ENCODE results near the gene SHISA5. TPM values are rescaled to one million over a fixed set of nuclear protein-coding genes. Genes with fewer than 3 reads are reported as not detected.

The SHISA5 gene
- total and polyA plus RNA-seq, 2 of the 8 experiments (the other 6 are each of a cell fraction or from before 2014, with no cell fraction given) = 196 to 315 TPM

GRCh38 chr3:48511551-48511950 lies 7.6 kb upstream of the SHISA5 start:
- no peak overlapping the region for H2AFZ ChIP-seq (ENCODE audit: low read length)
- H3K56ac ChIP-seq (replicated peaks; ENCODE audit: insufficient read length, low read depth, low read length) = no peak overlapping the region
- H3K79me2 ChIP-seq (ENCODE audit: control insufficient read depth in 1 of 2, insufficient read depth in 2 of 2, low read length in 2 of 2) = no peaks in the 10 kb centered on the region
- peaks cover 0 to 4% (median 3%) of the 10 kb centered on the region in 4 experiments; a peak in 6 of 7 replicates for H3K4me1 ChIP-seq (replicated peaks in 1 of 4; ENCODE audit: control insufficient read depth in 3 of 4, insufficient read depth in 4 of 4, low read length in 3 of 4)
- H3K4ac ChIP-seq (replicated peaks; ENCODE audit: insufficient read length, low read depth, low read length) = no peak overlapping the region
- H2BK12ac ChIP-seq (ENCODE audit: low read depth, low read length) = peak overlapping the region; percentile 19; the same call in 1 of the 2 replicates
- no peak overlapping the region for H3K23ac ChIP-seq (ENCODE audit: insufficient read length)
- no peaks in the 10 kb centered on the region for H3K79me1 ChIP-seq (ENCODE audit: low read depth, low read length)
- H3K9ac ChIP-seq (replicated peaks in 1 of 4; ENCODE audit: extremely low read depth in 1 of 4, low read depth in 3 of 4, low read length in 3 of 4) = no peak overlapping the region
- H4K8ac ChIP-seq (ENCODE audit: extremely low read depth, insufficient read depth, low read length) = no peak overlapping the region
- no peak overlapping the region; the same call in 1 of the 2 replicates for H2BK15ac ChIP-seq (ENCODE audit: low read length)
- H3K27me3 ChIP-seq (replicated peaks in 1 of 4; ENCODE audit: control insufficient read depth in 3 of 4, extremely low read depth in 1 of 4, insufficient read depth in 3 of 4, low read length in 3 of 4) = no peaks in the 10 kb centered on the region
- no peak overlapping the region for H3K27ac ChIP-seq (ENCODE audit: low read depth, low read length)
- no peak overlapping the region for H2BK120ac ChIP-seq (replicated peaks; ENCODE audit: low read depth, low read length)
- WGBS, 2 experiments (ENCODE audit: extremely low coverage in 1 of 2, insufficient coverage in 1 of 2, insufficient read length in 1 of 2, insufficient replicate concordance in 2 of 2, low coverage in 1 of 2, low lambda C conversion rate in 2 of 2, missing lambda C conversion rate in 1 of 2) = 88% methylated on average over 4 of the region's 4 CpGs; no CpG with 5 or more reads in 1 of the 2 experiments
- FAIRE-seq (no peak), DNase-seq (ENCODE audit: low read depth in 1 of 2, low spot score in 2 of 2) (no peak)
- no peaks in the 10 kb centered on the region for H3K23me2 ChIP-seq (ENCODE audit: low read depth, low read length)
- H3K4me3 ChIP-seq (ENCODE audit: extremely low read depth in 1 of 4, insufficient read depth in 2 of 4, low read depth in 3 of 4, low read length in 4 of 4) = no peak overlapping the region
- no peaks in the 10 kb centered on the region for H3K9me3 ChIP-seq (ENCODE audit: insufficient read depth in 2 of 2, low read depth in 1 of 2, low read length in 1 of 2)
- H4K20me1 ChIP-seq (replicated peaks in 1 of 2; ENCODE audit: control insufficient read depth in 1 of 2, insufficient read depth in 2 of 2, low read length in 2 of 2) = no peaks in the 10 kb centered on the region
- CTCF ChIA-PET (ENCODE audit: partially characterized antibody) = interaction anchor here (0.9 to 11.2 kb wide), 5 partner anchors 11 to 75 kb away, joined by 4 to 251 read pairs (median 5); a partner anchor contains a TSS
- H3K18ac ChIP-seq (ENCODE audit: extremely low read depth, low read length) = no peak overlapping the region
- H3K14ac ChIP-seq (ENCODE audit: insufficient read length) = no peak overlapping the region
- no peak overlapping the region for H4K91ac ChIP-seq (replicated peaks; ENCODE audit: insufficient read length, low read length)
- no peak overlapping the region for H4K5ac ChIP-seq (ENCODE audit: insufficient read length, low read depth, low read length)
- POLR2A ChIA-PET (ENCODE audit: partially characterized antibody) = interaction anchor here (1.4 kb wide), 2 partner anchors 37 to 49 kb away, joined by 3 read pairs; no protein-coding TSS in a partner anchor
- H2BK20ac ChIP-seq (ENCODE audit: low read length) = no peak overlapping the region
- no peak overlapping the region for H2BK5ac ChIP-seq (ENCODE audit: low read depth, low read length)
- H3K4me2 ChIP-seq (ENCODE audit: insufficient read depth in 1 of 2, low read depth in 2 of 2, low read length in 2 of 2) = no peak overlapping the region
- no peak for TF ChIP-seq CREB1 (IDR thresholded peaks at IDR 0.05)
- TF ChIP-seq USF2 (IDR thresholded peaks at IDR 0.05; ENCODE audit: low read length) = no peak
- TF ChIP-seq NRF1 (IDR thresholded peaks at IDR 0.05; ENCODE audit: low read depth, low read length) = no peak
- H3K36me3 ChIP-seq (ENCODE audit: control insufficient read depth in 2 of 4, insufficient read depth in 4 of 4, low read length in 3 of 4) = no peaks in the 10 kb centered on the region
- no peak overlapping the region for H2AK5ac ChIP-seq (ENCODE audit: low read depth, low read length)

Data from H1 (cell line).